CD4-positive, CD25-positive, alpha-beta regulatory T cell (primary cell): ENCODE results near the gene DENND1A. TPM values are rescaled to one million over a fixed set of nuclear protein-coding genes. Genes with fewer than 3 reads are reported as not detected.
"Not testable (repeated sequence)": the region's sequence is repeated elsewhere in the genome, so short reads cannot be mapped to it uniquely, and the experiment has no call there.

Source experiments
- ATAC-seq, 2 donors: fragments of 150-1000 bp; cut with Tn5 transposase; one replicate each; pipeline ENCODE4 v1.10.0; 2021; ENCODE audit warnings: low read depth in 2 of 2, moderate number of reproducible peaks in 2 of 2, moderate library complexity in 1 of 2
- DNase-seq, 3 donors: peaks; one replicate each; pipeline versions ENCODE4 v3.0.0 to v3.0.0-alpha.2; 2012 to 2022; ENCODE audit warnings: mixed read lengths in 1 of 3
- H3K27ac ChIP-seq: one replicate; pipeline ENCODE4 v1.7.0; 2013; ENCODE audit warnings: mild to moderate bottlenecking, low read length; ENCODE audit not compliant: insufficient read depth, poor library complexity, severe bottlenecking
- H3K27me3 ChIP-seq: one replicate; pipeline ENCODE4 v1.7.0; 2013; ENCODE audit warnings: low read length; ENCODE audit not compliant: control insufficient read depth, insufficient read depth
- H3K36me3 ChIP-seq: one replicate; pipeline ENCODE4 v1.7.0; 2013; ENCODE audit warnings: mild to moderate bottlenecking, low read length, moderate library complexity; ENCODE audit not compliant: control insufficient read depth, insufficient read depth
- H3K4me1 ChIP-seq: 2 replicates; pipeline ENCODE4 v1.7.0; 2013; ENCODE audit warnings: mild to moderate bottlenecking, low read length; ENCODE audit not compliant: insufficient read depth, control insufficient read depth, poor library complexity, severe bottlenecking
- H3K4me3 ChIP-seq: one replicate; pipeline ENCODE4 v1.7.0; 2013; ENCODE audit warnings: low read depth, mild to moderate bottlenecking, low read length, moderate library complexity
- H3K9me3 ChIP-seq, 2 experiments: 1 replicate in 1 of 2; 2 replicates in 1 of 2; pipeline ENCODE4 v1.7.0; 2013; ENCODE audit warnings: low read length in 2 of 2, mild to moderate bottlenecking in 1 of 2, moderate library complexity in 1 of 2; ENCODE audit not compliant: control insufficient read depth in 2 of 2
- H3K27ac Mint-ChIP-seq, 3 donors: one replicate each; pipeline ENCODE4 v1.8.0; 2020 to 2022; ENCODE audit warnings: mild to moderate bottlenecking in 3 of 3, mixed read lengths in 3 of 3, moderate library complexity in 2 of 3
- H3K27me3 Mint-ChIP-seq: one replicate; pipeline ENCODE4 v1.8.0; 2022; ENCODE audit warnings: mild to moderate bottlenecking, mixed read lengths
- H3K36me3 Mint-ChIP-seq: one replicate; pipeline ENCODE4 v1.8.0; 2020; ENCODE audit warnings: mixed read lengths
- H3K4me1 Mint-ChIP-seq, 4 donors: one replicate each; pipeline ENCODE4 v1.8.0; 2020 to 2022; ENCODE audit warnings: mixed read lengths in 4 of 4, mild to moderate bottlenecking in 1 of 4
- H3K4me3 Mint-ChIP-seq, 4 donors: one replicate each; pipeline ENCODE4 v1.8.0; 2020 to 2022; ENCODE audit warnings: mild to moderate bottlenecking in 4 of 4, mixed read lengths in 4 of 4, moderate library complexity in 3 of 4
- H3K9me3 Mint-ChIP-seq, 7 donors: one replicate each; pipeline ENCODE4 v1.8.0; 2020 to 2022; ENCODE audit warnings: mixed read lengths in 7 of 7, mild to moderate bottlenecking in 3 of 7, moderate library complexity in 2 of 7
- polyA plus RNA-seq, 4 donors: library from polyadenylated mRNA; unstranded; fragments of 300-500 nt; fragmentation: Illumina TruSeq; gene quantifications; one replicate each; pipeline ENCODE4 v1.2.3, GENCODE V29; 2021
- total RNA-seq: library from RNA; stranded (reverse); gene quantifications from one replicate; pipeline ENCODE4 v1.2.3, GENCODE V29; 2022

The DENND1A gene
- total and polyA plus RNA-seq, 5 donors from 2014 or later = 3.5 to 21.8 (median 4.7) TPM

DNA sequence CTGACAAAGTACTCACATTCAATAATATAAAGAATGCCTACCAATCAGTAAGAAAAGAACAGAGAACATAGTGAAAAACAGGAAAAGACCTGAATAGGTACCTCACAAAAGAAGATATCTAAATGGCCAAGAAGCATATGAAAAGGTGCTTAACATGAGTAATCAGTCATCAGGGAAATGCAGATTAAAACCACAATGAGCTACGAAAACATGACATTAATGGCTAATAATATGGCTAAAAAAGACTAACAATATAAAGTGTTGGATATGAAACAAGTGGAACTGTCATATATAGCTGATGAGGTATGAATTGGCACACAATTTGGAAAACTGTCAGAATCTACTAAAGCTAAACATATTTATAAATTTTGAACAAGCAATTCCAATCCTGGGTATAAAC, 18.9 kb downstream of the DENND1A start:
- Mint-ChIP-seq H3K27ac (no peak overlapping the region), H3K4me3 (no peak overlapping the region), H3K36me3 (peaks cover 8% of the 10 kb centered on the region), H3K9me3 (peaks cover 0 to 2% (median 0%) of the 10 kb centered on the region in 7 donors), H3K27me3 (no peaks in the 10 kb centered on the region), H3K4me1 (peaks cover 3 to 6% (median 4%) of the 10 kb centered on the region in 4 donors)
- no peak for DNase-seq
- ATAC-seq = no peak
- H3K27me3 ChIP-seq = no peaks in the 10 kb centered on the region
- no peaks in the 10 kb centered on the region for H3K9me3 ChIP-seq
- H3K4me3 ChIP-seq = no peak overlapping the region
- no peaks in the 10 kb centered on the region for H3K4me1 ChIP-seq
- no peak overlapping the region for H3K27ac ChIP-seq
- no peaks in the 10 kb centered on the region for H3K36me3 ChIP-seq

DNA sequence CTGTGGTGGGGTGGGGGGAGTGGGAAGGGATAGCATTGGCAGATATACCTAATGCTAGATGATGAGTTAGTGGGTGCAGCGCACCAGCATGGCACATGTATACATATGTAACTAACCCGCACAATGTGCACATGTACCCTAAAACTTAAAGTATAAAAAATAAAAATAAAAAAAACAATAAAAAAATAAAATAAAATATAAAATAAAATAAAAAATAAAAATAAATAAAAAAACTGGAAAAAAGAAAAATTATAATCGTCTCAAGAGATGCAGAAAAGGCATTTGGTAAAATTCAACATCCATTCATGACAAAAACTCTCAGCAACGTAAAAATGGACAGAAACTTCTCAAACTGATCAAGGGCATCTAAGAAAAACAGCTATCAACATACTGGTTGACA, 20.7 kb downstream of the DENND1A start:
- not testable (repeated sequence) for DNase-seq

DNA sequence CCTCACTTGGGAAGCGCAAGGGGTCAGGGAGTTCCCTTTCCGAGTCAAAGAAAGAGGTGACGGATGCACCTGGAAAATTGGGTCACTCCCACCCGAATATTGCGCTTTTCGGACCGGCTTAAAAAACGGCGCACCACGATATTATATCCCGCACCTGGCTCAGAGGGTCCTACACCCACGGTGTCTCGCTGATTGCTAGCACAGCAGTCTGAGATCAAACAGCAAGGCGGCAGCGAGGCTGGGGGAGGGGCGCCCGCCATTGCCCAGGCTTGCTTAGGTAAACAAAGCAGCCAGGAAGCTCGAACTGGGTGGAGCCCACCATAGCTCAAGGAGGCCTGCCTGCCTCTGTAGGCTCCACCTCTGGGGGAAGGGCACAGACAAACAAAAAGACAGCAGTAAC, 26.4 kb downstream of the DENND1A start:
- H3K27me3 ChIP-seq, H3K4me1 Mint-ChIP-seq, H3K27ac ChIP-seq, H3K27me3 Mint-ChIP-seq, H3K9me3 ChIP-seq, H3K27ac Mint-ChIP-seq, DNase-seq, ATAC-seq, H3K36me3 ChIP-seq, H3K4me3 Mint-ChIP-seq, H3K4me3 ChIP-seq, H3K4me1 ChIP-seq, H3K9me3 Mint-ChIP-seq: not testable (repeated sequence)
- peaks cover 11% of the 10 kb centered on the region for H3K36me3 Mint-ChIP-seq

More for the DNA sequence above, 20.7 kb downstream of the DENND1A start:
- not testable (repeated sequence) for H3K27me3 ChIP-seq, H3K9me3 Mint-ChIP-seq, H3K27ac ChIP-seq, H3K4me3 ChIP-seq, H3K4me1 ChIP-seq, ATAC-seq, H3K9me3 ChIP-seq, H3K36me3 ChIP-seq, H3K4me1 Mint-ChIP-seq, H3K36me3 Mint-ChIP-seq, H3K27ac Mint-ChIP-seq, H3K4me3 Mint-ChIP-seq, H3K27me3 Mint-ChIP-seq

DNA sequence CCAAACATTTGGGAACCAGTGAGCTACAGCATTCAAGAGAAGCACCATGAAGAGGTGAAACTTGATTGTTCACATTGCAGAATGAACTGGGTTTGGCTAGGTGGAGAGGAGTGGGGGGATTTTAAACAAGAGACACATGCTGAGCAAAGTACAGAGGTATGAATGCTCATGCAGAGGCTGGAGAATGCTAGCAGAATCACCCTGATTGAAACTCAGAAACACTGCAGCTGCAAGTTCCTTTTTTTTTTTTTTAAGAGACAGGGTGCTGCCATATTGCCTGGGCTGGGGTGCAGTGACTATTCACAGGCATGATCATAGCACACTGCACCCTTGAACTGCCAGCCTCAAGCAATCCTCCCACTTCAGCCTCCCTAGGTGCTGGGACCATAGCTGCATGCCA, 35.1 kb downstream of the DENND1A start:
- Mint-ChIP-seq H3K4me3 (no peak overlapping the region), H3K27ac (no peak overlapping the region), H3K9me3 (peaks cover 0 to 3% (median 0%) of the 10 kb centered on the region in 7 donors), H3K36me3 (no peaks in the 10 kb centered on the region), H3K4me1 (peaks cover 0 to 7% (median 3%) of the 10 kb centered on the region in 4 donors), H3K27me3 (no peaks in the 10 kb centered on the region)
- no peaks in the 10 kb centered on the region for H3K36me3 ChIP-seq
- DNase-seq = no peak
- H3K4me3 ChIP-seq = no peak overlapping the region
- H3K27me3 ChIP-seq = no peaks in the 10 kb centered on the region
- no peaks in the 10 kb centered on the region for H3K9me3 ChIP-seq
- H3K4me1 ChIP-seq = no peaks in the 10 kb centered on the region
- no peak overlapping the region for H3K27ac ChIP-seq
- no peak for ATAC-seq

DNA sequence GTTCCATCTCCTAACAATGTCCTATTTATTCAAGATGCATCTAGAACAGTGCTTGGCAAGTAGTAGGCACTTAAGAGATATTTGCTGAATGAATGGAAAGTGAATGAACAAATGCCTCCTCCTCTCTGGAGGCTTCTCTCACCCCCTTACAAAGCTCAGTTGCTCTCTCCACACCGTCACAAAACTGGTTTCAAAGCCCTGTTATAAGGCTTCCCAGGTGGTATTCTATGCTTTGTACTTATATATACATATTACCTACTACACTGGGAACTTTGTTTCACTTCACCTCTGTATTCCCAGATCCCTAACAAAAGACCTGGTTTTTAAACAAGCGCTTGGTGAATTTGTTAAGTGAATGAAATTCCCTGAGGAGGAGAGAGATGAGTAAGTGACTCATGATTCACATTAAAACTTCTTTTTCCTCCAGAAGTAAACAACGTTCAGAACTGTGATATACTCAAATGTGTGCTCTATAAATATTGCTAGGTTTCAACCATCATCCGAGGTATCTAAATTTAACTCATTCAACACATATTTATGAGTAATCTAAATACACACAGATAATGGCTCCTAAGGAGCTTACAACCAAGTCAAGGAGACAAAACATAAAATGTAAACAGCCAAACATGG, 36.0 kb downstream of the DENND1A start:
- H3K36me3 Mint-ChIP-seq = no peaks in the 10 kb centered on the region
- H3K4me1 Mint-ChIP-seq = peaks cover 0 to 6% (median 2%) of the 10 kb centered on the region in 4 donors
- Histone ChIP-seq H3K9me3 (no peaks in the 10 kb centered on the region), H3K27me3 (no peaks in the 10 kb centered on the region), H3K4me1 (no peaks in the 10 kb centered on the region), H3K27ac (no peak overlapping the region), H3K4me3 (no peak overlapping the region), H3K36me3 (no peaks in the 10 kb centered on the region)
- no peaks in the 10 kb centered on the region for H3K27me3 Mint-ChIP-seq
- H3K27ac Mint-ChIP-seq = no peak overlapping the region
- peaks cover 0 to 3% (median 0%) of the 10 kb centered on the region in 7 donors for H3K9me3 Mint-ChIP-seq
- no peak overlapping the region for H3K4me3 Mint-ChIP-seq
- no peak for ATAC-seq
- no peak for DNase-seq

DNA sequence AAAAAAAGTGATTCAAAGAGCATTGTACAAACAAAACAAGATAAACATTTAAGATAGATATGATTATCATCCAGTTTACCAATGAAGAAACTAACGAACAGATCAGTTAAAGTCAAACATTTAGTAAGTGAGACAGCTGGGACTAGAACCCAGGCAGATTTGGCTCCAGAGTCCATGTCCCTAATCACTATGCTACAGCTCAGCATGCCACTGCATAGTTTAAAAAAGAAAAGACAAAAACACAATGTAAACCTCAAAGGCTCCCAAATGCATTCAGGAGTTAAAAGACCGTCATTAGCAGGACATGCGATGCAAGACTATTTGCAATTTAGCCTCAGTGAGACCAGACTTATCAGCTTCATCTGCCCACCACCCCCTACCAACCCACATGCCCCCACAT, 36.8 kb downstream of the DENND1A start:
- Histone ChIP-seq H3K27ac (no peak overlapping the region), H3K9me3 (no peaks in the 10 kb centered on the region), H3K27me3 (no peaks in the 10 kb centered on the region), H3K4me3 (no peak overlapping the region), H3K4me1 (no peaks in the 10 kb centered on the region), H3K36me3 (no peaks in the 10 kb centered on the region)
- no peak for ATAC-seq
- peaks cover 0 to 6% (median under 1%) of the 10 kb centered on the region in 4 donors for H3K4me1 Mint-ChIP-seq
- DNase-seq = no peak
- H3K4me3 Mint-ChIP-seq = no peak overlapping the region
- H3K36me3 Mint-ChIP-seq = peaks cover 5% of the 10 kb centered on the region
- no peaks in the 10 kb centered on the region for H3K9me3 Mint-ChIP-seq
- H3K27ac Mint-ChIP-seq = no peak overlapping the region
- H3K27me3 Mint-ChIP-seq = no peaks in the 10 kb centered on the region

DNA sequence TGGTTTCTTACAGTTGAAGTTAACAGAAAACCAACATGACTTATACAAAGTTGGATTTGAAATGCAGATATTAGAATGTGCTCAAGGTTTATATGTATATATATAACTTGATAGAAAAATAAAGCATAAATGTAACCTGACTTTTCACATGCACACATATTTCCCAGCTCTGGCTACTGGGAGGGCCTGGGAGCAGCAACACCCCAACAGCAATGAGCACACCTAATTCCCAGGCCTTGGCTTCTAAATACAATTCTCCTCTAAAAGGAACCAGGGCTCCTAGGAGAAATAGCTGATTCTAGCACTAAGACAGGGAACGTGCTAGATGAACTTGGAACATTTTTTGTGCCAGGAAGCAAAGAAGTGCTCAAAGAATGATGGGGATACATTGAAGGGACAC, 42.1 kb downstream of the DENND1A start:
- Histone ChIP-seq H3K27me3 (no peaks in the 10 kb centered on the region), H3K27ac (no peak overlapping the region), H3K9me3 (no peaks in the 10 kb centered on the region), H3K4me3 (no peak overlapping the region), H3K4me1 (no peaks in the 10 kb centered on the region), H3K36me3 (no peaks in the 10 kb centered on the region)
- H3K9me3 Mint-ChIP-seq = no peaks in the 10 kb centered on the region
- H3K4me1 Mint-ChIP-seq = peaks cover 0 to 12% (median 6%) of the 10 kb centered on the region in 4 donors
- H3K27ac Mint-ChIP-seq = no peak overlapping the region
- ATAC-seq (no peak), DNase-seq (no peak)
- H3K36me3 Mint-ChIP-seq = peaks cover 8% of the 10 kb centered on the region
- H3K4me3 Mint-ChIP-seq = no peak overlapping the region
- no peaks in the 10 kb centered on the region for H3K27me3 Mint-ChIP-seq

DNA sequence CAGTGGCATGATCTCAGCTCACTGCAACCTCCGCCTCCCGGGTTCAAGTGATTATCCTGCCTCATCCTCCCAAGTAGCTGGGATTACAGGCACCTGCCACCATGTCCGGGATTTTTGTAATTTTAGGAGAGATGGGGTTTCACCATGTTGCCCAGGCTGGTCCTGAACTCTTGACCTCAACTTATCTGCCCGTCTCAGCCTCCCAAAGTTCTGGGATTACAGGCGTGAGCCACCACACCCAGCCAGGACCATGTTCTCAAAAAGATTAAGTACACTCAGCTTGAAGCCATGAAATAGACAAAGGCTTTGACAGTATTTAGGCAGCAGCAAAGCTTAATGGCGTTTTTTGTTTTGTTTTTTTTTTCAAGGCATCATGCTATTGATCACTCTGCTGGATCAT, 44.1 kb downstream of the DENND1A start:
- H3K9me3 ChIP-seq, H3K27ac Mint-ChIP-seq, ATAC-seq, H3K4me3 Mint-ChIP-seq, DNase-seq, H3K4me1 ChIP-seq, H3K9me3 Mint-ChIP-seq, H3K27me3 Mint-ChIP-seq, H3K27ac ChIP-seq, H3K4me3 ChIP-seq, H3K36me3 ChIP-seq, H3K27me3 ChIP-seq, H3K36me3 Mint-ChIP-seq: not testable (repeated sequence)
- peaks cover 8 to 22% (median 11%) of the 10 kb centered on the region in 4 donors for H3K4me1 Mint-ChIP-seq
